PC-9 (cell line): ENCODE measurements around the gene CEP131.

Experiments used
- EZH2 ChIP-seq: fragments of 200-600 bp; sonication (generic); IDR thresholded peaks from 2 replicates; pipeline ENCODE4 v1.8.0; 2017; ENCODE audit warnings: antibody characterized with exemption, low read depth
- TF ChIP-seq, protein P1 (sequence below): fragments of 200-600 bp; sonication (generic); conservative IDR thresholded peaks from 2 replicates; pipeline ENCODE4 v1.6.1; 2017; ENCODE audit warnings: mixed run types, antibody characterized with exemption, mild to moderate bottlenecking, moderate library complexity

DNA sequence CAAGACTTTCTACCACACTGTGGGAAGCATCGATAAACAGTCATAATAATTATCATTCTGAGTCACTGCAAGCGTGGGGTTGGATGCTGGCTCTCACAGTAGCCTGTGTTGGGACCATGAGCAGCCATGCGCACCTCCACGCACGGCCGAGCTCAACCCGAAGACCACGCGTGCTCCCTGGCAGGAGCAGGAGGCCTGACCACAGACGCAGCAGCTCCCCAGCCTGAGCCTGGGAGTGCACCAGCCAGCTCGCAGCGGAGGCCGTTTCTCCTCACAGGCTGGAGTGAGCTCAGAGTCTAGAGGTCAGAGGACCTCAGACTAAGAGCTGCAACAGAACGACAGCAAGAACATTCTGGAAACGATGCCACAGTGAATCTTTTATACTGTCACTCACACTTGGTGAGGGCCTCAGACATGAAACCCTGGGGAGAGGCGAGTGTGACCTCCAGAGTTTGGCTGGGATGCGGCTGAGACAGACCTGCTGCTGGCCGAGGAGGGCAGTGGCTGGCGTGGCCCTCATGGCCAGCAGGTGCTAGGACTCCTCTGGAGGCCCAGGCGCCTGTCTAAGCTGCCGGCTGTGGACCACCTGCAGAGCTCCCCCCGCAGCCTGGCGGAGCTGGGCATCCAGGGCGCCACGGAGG, 22.4 kb upstream of the CEP131 start:
- TF ChIP-seq, protein P1, sequence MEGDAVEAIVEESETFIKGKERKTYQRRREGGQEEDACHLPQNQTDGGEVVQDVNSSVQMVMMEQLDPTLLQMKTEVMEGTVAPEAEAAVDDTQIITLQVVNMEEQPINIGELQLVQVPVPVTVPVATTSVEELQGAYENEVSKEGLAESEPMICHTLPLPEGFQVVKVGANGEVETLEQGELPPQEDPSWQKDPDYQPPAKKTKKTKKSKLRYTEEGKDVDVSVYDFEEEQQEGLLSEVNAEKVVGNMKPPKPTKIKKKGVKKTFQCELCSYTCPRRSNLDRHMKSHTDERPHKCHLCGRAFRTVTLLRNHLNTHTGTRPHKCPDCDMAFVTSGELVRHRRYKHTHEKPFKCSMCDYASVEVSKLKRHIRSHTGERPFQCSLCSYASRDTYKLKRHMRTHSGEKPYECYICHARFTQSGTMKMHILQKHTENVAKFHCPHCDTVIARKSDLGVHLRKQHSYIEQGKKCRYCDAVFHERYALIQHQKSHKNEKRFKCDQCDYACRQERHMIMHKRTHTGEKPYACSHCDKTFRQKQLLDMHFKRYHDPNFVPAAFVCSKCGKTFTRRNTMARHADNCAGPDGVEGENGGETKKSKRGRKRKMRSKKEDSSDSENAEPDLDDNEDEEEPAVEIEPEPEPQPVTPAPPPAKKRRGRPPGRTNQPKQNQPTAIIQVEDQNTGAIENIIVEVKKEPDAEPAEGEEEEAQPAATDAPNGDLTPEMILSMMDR = no peak
- TF ChIP-seq EZH2 = no peak
